ENCODE results near the gene ATP8B3.

ATP8B3 gene

GRCh38 chr19:1850809-1851653 is 39.0 kb upstream of the ATP8B3 start:
- DNase-seq (ENCODE audit: low read depth in 2 of 2): no peak

- DNase-seq (ENCODE audit: low read depth in 2 of 2): no peak
Observed at GRCh38 chr19:1849886-1850398, 37.9 kb upstream of the ATP8B3 start.

- DNase-seq (ENCODE audit: low read depth in 2 of 2): no peak
Observed at GRCh38 chr19:1849132-1849474, 37.0 kb upstream of the ATP8B3 start.

GRCh38 chr19:1848399-1849131 is 36.5 kb upstream of the ATP8B3 start, which contains the start of gene REXO1:
Gene REXO1, minus strand, starts transcription at chr19:1848483. Its CDS starts 125 bp downstream, at chr19:1848358.
- peak; percentile 95 to 96 for DNase-seq (ENCODE audit: low read depth in 2 of 2)

- no peak for DNase-seq (ENCODE audit: low read depth in 2 of 2)
Observed at GRCh38 chr19:1847684-1848398, 35.8 kb upstream of the ATP8B3 start.

- DNase-seq (ENCODE audit: low read depth in 2 of 2): no peak
Observed at GRCh38 chr19:1847348-1847683, 35.2 kb upstream of the ATP8B3 start.

GRCh38 chr19:1846517-1847204 is 34.6 kb upstream of the ATP8B3 start:
- no peak for DNase-seq (ENCODE audit: low read depth in 2 of 2)

GRCh38 chr19:1845642-1846041 is 33.6 kb upstream of the ATP8B3 start:
- no peak for DNase-seq (ENCODE audit: low read depth in 2 of 2)

- DNase-seq (ENCODE audit: low read depth in 2 of 2): no peak
Observed at GRCh38 chr19:1845125-1845515, 33.0 kb upstream of the ATP8B3 start.

GRCh38 chr19:1844513-1845124 is 32.5 kb upstream of the ATP8B3 start:
- DNase-seq (ENCODE audit: low read depth in 2 of 2): no peak

GRCh38 chr19:1843646-1844394 is 31.7 kb upstream of the ATP8B3 start:
- DNase-seq (ENCODE audit: low read depth in 2 of 2): no peak

- DNase-seq (ENCODE audit: low read depth in 2 of 2): no peak
Observed at GRCh38 chr19:1843116-1843515, 31.0 kb upstream of the ATP8B3 start.

- no peak for DNase-seq (ENCODE audit: low read depth in 2 of 2)
Observed at GRCh38 chr19:1841209-1841924, 29.3 kb upstream of the ATP8B3 start.

- DNase-seq (ENCODE audit: low read depth in 2 of 2): no peak
Observed at GRCh38 chr19:1840541-1841115, 28.6 kb upstream of the ATP8B3 start.

GRCh38 chr19:1839658-1840540 is 27.8 kb upstream of the ATP8B3 start:
- DNase-seq (ENCODE audit: low read depth in 2 of 2): no peak

GRCh38 chr19:1837625-1838105 is 25.6 kb upstream of the ATP8B3 start:
- no peak for DNase-seq (ENCODE audit: low read depth in 2 of 2)

GRCh38 chr19:1837222-1837565 is 25.1 kb upstream of the ATP8B3 start:
- DNase-seq (ENCODE audit: low read depth in 2 of 2): no peak

GRCh38 chr19:1836458-1837221 is 24.6 kb upstream of the ATP8B3 start:
- DNase-seq (ENCODE audit: low read depth in 2 of 2): no peak
